NAMALWA (cell line): ENCODE data around the gene DNM1L.
"Not testable (repeated sequence)": the region's sequence is repeated elsewhere in the genome, so short reads cannot be mapped to it uniquely, and the experiment has no call there.

ENCODE experiments used
- DNase-seq: peaks from one replicate; pipeline ENCODE4 v3.0.0-alpha.2; 2015; ENCODE audit warnings: low spot score

Gene DNM1L

DNA sequence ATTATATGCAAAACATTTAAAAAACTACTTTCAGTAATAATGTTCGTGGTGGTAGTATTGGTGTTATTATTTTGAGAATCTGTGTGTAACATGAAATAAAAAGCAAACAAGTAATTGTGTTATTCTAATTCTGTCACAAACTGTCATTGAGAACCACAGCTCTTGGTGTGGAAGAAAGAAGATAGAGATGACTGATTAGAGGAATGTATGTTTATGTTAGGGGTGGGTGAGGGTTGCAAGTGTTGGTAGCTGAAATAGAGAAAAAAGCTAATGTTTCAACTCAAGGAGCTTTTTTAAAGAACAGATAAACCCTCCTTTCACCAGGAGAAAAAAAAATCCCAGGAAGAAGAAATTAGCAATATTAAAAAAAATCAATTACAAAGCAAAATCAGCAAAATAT is 18.3 kb downstream of the DNM1L start:
- no peak for DNase-seq

DNA sequence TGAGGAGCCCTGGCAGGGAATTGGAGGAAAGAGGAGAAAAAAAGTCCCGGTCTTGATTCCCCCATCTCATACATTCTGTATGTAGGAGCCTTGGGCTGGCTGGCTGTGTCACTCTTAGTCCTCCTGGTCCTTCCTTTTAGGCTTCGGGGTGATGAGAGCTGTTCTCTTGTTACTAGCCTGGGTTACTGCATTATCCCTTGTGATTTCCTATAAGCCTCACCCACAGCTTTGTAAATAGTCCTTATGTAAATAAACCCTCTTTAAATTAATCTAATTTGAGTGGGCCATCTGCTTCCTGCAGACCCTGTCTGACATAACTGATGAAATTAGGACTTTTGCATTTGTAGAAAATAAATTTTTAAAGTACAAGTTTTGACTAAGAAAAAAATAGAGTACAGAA is 19.2 kb downstream of the DNM1L start:
- no peak for DNase-seq

GRCh38 chr12:32699437-32699836 is 20.3 kb downstream of the DNM1L start:
- not testable (repeated sequence) for DNase-seq

DNA sequence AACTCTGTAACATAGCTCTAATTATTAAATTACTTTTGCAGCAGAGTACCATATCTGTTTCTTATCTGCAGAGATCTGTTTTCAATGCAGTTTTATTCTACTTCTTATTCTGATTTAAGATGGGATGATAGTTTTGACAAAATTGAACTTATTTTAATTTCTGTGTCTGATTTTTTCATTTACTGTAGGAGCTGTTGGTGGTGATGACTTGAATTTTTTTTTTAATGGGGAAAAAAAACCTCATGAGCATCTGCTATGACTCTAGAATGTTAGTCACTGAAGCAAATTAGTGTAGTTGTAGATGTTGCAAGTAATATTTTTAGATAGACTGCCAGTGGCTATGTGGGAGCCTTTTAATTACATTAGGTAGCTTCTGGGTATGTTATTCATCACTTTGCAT is 23.4 kb downstream of the DNM1L start:
- DNase-seq = no peak

DNA sequence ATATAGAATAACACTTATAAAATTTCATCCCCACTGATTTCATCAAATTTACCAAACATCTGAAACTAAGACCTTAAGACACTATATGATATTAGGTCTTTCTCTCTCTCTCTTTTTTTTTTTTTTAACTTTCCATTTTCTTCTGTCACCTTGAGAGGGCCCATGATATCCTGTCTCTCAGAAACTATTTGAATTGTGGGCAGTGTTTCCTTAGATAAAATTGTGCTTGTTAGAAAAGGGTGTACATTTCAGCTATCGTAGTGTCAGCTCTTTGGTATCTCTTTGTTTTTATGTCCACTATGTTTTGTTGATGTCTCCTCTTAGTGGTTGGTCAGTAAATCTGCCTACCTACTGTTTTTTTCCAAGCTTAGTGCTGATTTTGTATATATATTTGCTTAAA is 23.8 kb downstream of the DNM1L start:
- no peak for DNase-seq

GRCh38 chr12:32705783-32706182 is 26.7 kb downstream of the DNM1L start:
- DNase-seq = no peak

DNA sequence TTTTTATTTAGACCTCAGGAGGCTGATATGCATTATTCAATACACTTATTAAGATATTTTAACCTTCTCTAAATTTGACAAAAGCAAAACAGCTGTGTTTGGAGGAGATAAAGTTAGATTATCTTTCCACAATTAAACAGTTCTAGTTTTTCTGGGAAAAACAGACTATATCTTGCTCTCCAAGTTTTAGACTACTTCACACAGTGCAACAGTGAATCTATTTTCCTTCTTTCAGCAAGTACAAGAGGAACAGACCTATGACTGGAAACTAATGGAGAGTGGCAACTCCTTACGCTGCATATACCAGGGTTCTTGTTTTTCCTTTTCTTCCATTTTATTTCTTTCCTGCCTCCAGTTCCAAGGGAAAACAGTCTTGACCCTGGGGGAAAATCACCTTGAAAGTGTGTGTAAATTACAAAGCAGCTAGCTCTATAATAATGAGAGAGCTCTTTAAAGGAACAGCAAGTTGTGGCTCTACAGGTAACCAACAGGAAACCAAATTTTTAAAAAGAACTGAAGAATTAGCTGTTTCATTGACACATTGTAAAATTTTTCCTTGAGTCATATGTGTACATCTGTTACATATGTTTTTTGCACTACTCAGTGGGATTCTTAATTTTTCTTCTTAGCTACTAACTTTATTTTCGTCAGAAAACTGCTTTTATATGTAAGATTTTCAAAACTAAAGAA is 27.4 kb downstream of the DNM1L start:
- DNase-seq = no peak

GRCh38 chr12:32708926-32709325 is 29.8 kb downstream of the DNM1L start:
- no peak for DNase-seq

GRCh38 chr12:32714772-32715171 is 35.7 kb downstream of the DNM1L start:
- DNase-seq = no peak

DNA sequence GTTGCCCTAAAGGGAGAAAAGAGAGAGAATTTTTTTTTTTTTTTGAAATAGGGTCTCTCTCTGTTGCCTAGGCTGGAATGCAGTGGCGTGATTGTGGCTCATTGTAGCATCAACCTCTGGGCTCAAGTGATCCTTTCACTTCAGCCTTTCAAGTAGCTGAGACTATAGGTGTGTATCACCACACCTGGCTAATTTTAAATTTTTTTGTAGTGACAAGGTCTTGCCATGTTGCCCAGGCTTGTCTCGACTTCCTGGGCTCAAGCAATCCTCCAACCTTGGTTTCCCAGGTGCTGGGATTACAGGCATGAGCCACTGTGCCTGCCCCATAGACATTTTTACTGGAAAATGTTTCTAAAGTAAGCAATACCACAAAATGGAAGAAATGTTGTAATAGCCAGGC is 39.8 kb downstream of the DNM1L start:
- no peak for DNase-seq

GRCh38 chr12:32725308-32725707 is 46.2 kb downstream of the DNM1L start:
- not testable (repeated sequence) for DNase-seq

DNA sequence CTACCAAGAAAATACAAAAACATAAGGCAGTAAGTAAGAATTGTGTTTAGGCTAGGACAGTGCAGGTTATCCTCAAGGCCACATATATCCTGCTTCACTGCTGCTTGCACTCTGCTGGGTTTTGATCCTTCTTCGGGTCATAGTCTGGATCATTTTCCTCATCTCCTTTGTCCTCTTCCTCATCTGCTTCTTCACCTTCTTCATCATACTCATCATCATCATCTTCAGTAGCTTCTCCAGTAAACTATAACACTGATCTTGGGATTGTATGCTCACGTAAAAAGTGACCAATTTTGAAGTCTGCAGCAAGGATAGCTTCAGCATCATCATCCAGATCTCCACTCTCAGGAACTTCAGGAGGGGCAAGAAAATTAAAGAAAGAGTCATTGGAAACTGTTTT is 47.2 kb downstream of the DNM1L start:
- no peak for DNase-seq

GRCh38 chr12:32727237-32727636 is 48.1 kb downstream of the DNM1L start:
- peak; percentile 14 for DNase-seq

DNA sequence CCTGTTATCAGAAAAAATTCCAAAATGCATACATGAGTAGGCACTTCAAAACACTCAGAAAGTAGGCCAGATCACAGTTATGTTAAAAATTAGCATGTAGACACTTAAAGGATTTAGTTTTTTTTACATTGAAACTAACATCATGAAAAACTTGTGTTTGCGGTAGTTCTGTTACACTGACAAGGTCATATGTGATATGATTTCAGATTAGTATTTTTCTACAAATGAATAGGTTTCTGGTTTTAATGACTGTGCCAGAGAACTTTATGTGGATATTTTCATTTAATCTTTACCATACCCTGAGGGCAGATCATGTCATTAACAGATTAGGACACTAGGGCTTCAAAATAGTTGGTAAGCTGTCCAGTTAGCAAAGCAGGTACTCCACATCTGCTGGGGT is 55.9 kb downstream of the DNM1L start:
- peak; percentile 19 for DNase-seq

DNA sequence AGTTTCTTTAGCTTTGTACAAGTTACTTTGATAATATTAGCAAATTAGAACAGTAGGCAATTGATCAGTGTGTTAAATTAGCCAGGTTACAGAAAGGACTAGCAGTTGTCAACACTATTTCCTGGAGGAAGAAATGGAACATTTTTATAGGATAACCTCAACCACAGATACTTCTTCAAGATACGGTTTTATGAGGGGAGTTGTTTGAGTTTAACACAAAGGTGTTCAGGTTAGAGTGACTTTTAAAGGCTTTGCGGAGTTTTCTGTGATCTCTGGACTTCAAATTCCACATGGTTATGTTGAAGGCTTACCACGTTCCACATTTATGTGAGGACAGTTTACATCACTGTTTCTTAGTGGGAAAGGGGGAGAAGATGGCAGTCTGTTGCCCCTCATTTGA is 57.3 kb downstream of the DNM1L start:
- DNase-seq = no peak

- DNase-seq = no peak
Measured at GRCh38 chr12:32737715-32738114, 58.6 kb downstream of the DNM1L start.

DNA sequence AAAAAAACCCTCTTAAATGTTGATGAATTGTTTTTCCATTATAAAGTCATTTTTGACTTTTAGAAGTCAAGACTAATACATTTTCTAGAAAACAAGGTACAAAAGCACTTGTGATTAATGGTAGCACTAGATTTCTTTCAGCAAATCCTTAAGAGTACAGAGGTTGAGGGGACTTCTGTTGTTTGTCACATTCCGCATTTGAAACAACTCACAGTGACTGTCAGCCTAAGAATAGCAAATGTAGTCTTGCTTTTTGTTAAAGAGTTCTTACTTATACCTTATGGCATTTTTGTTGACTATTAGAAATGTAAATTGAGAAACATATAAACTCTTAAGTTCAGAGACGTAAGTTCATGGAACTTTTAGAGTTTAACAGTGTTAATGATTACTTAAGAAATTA is 60.2 kb downstream of the DNM1L start:
- no peak for DNase-seq

DNA sequence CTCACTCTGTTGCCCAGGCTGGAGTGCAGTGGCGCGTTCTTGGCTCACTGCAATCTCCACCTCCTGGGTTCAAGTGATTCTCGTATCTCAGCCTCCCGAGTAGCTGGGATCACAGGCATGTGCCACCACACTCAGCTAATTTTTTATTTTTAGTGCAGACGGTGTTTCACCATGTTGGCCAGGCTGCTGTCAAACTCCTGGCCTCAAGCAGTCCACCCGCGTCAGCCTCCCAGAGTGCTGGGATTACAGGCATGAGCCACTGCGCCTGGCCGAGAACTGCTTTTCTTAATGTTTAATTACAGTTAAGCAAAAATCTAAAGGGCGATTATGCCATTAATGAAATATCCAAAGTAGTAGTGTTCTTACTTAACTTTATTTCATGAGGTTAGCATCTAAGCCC is 63.0 kb downstream of the DNM1L start:
- no peak for DNase-seq

DNA sequence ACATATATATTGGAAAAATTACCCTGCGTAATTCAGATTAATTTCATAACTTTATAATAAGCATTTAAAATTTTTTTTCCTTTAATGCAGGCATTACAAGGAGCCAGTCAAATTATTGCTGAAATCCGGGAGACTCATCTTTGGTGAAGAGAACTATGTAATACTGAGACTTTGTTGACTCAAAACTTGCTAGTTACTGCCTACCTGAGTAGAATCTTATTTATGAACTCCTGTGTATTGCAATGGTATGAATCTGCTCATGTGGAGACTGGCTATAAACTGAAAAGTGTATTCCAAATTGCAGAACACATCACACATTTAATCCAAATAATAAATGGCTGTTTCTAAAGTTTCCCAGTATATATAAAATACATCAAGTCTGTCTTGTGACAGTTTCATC is 64.2 kb downstream of the DNM1L start:
- no peak for DNase-seq

GRCh38 chr12:32753605-32754004 is 74.5 kb downstream of the DNM1L start:
- no peak for DNase-seq

GRCh38 chr12:32754111-32754510 is 75.0 kb downstream of the DNM1L start:
- DNase-seq = no peak

GRCh38 chr12:32755051-32755653 is 76.1 kb downstream of the DNM1L start:
- DNase-seq = peak; percentile 90

DNA sequence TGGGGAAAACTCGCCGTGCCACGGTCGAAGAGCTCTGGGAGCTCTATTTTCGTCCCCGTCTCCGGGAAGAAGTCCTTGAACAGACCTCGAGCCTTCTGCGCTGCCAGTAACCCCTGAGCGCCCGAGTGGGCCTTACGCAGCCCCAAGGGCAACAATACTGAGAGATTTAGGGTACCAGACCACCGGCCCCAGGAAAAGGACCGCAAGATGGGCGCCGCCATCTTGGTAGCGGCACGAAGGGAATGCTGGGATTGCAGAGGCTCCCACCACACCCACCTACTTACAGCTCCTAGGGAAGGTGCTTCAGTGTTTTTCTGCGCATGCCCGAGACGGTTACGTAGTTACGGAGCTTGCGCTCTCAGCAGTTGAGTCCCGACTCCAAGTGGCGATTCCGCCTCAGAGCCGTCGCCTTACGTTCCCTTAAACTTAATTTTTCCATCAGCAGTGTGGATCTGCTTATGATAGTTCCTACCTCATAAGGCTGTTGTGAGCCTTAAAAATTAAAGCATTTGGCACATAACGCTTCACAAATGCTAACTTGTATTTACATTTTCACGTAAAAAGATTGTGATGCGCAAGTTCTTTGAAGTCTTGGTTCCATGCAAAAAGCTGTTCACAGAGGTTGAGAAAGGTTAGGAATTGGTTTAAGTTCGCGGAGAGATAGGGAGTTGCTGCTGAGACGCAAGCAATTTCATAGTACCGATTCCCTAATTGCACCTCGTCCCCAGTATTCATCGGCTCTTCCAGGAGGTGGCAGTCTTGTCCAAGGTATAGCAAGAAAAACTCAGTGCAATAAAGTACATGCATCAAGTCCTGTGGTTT is 76.8 kb downstream of the DNM1L start, which contains the start of gene YARS2:
Gene YARS2, minus strand, starts transcription at position 244 of the 822 bp plus-strand sequence. Its CDS starts 23 bp downstream, at position 221.
- DNase-seq = peak; percentile 96
